WTC11 (cell line): ENCODE data around the gene CD3G. TPM values are rescaled to one million over a fixed set of nuclear protein-coding genes. Genes with fewer than 3 reads are reported as not detected.

Experiments used
- ATAC-seq: fragments of 200-7000 bp; cut with Tn5 transposase; 2 replicates; pipeline ENCODE4 v1.10.0; 2021; ENCODE audit warnings: mild to moderate bottlenecking, moderate library complexity
- CTCF ChIA-PET: fragments of 300-600 bp; sonication (Branson Sonifier 250); formaldehyde crosslinking; loops from one replicate; lab custom pipeline; 2021; ENCODE audit warnings: antibody characterized with exemption; lab: Charles Lee
- POLR2A ChIA-PET: fragments of 350-600 bp; sonication (Branson Sonifier 250); formaldehyde crosslinking; loops from one replicate; lab custom pipeline; 2021; ENCODE audit warnings: antibody characterized with exemption; lab: Charles Lee
- DNase-seq: peaks from one replicate; pipeline ENCODE4 v3.0.0; 2021; ENCODE audit warnings: low spot score
- H3K27ac Mint-ChIP-seq: 2 replicates; pipeline ENCODE4 v1.8.0; 2021; ENCODE audit warnings: mixed read lengths
- H3K27me3 Mint-ChIP-seq: 2 replicates; pipeline ENCODE4 v1.8.0; 2021; ENCODE audit warnings: low read depth, mild to moderate bottlenecking, moderate library complexity, mixed read lengths
- H3K36me3 Mint-ChIP-seq: 2 replicates; pipeline ENCODE4 v1.8.0; 2021; ENCODE audit warnings: mixed read lengths
- H3K4me1 Mint-ChIP-seq: 2 replicates; pipeline ENCODE4 v1.8.0; 2022; ENCODE audit warnings: mixed read lengths
- H3K4me3 Mint-ChIP-seq: 2 replicates; pipeline ENCODE4 v1.8.0; 2021; ENCODE audit warnings: mild to moderate bottlenecking, moderate library complexity, mixed read lengths
- H3K9me3 Mint-ChIP-seq: 2 replicates; pipeline ENCODE4 v1.8.0; 2021; ENCODE audit warnings: mixed read lengths
- ATF1 ChIP-seq: sonication (generic); formaldehyde crosslinking; IDR thresholded peaks from 2 replicates; pipeline ENCODE4 v1.8.1; 2023; ENCODE audit warnings: mild to moderate bottlenecking, moderate library complexity, missing genetic modification reagents
- ATF2 ChIP-seq: sonication (generic); formaldehyde crosslinking; IDR thresholded peaks from 2 replicates; pipeline ENCODE4 v1.8.1; 2022; ENCODE audit warnings: low read depth, missing genetic modification reagents, borderline replicate concordance
- CDX4 ChIP-seq: fragments of 250-450 bp; sonication (Bioruptor Pico); IDR thresholded peaks from 2 replicates; pipeline ENCODE4 v1.9.0; 2021; ENCODE audit warnings: moderate library complexity, mild to moderate bottlenecking, inconsistent platforms, borderline replicate concordance
- ELF4 ChIP-seq: sonication (generic); formaldehyde crosslinking; IDR thresholded peaks from 2 replicates; pipeline ENCODE4 v1.8.1; 2022; ENCODE audit warnings: low read depth, mild to moderate bottlenecking, moderate library complexity, missing genetic modification reagents
- EMX1 ChIP-seq: fragments of 250-450 bp; sonication (Bioruptor Pico); IDR thresholded peaks from 2 replicates; pipeline ENCODE4 v1.8.0; 2021; ENCODE audit warnings: mild to moderate bottlenecking
- FOXP4 ChIP-seq: sonication (generic); formaldehyde crosslinking; IDR thresholded peaks from 2 replicates; pipeline ENCODE4 v1.8.0; 2022; ENCODE audit warnings: mild to moderate bottlenecking, missing genetic modification reagents
- GABPB1 ChIP-seq: sonication (generic); formaldehyde crosslinking; IDR thresholded peaks from 2 replicates; pipeline ENCODE4 v1.8.1; 2023; ENCODE audit warnings: mild to moderate bottlenecking, missing genetic modification reagents
- HMGXB4 ChIP-seq: sonication (generic); formaldehyde crosslinking; IDR thresholded peaks from 2 replicates; pipeline ENCODE4 v1.8.1; 2023; ENCODE audit warnings: mild to moderate bottlenecking, moderate library complexity, missing genetic modification reagents
- JUN ChIP-seq: sonication (generic); formaldehyde crosslinking; IDR thresholded peaks from 2 replicates; pipeline ENCODE4 v1.8.0; 2023; ENCODE audit warnings: mild to moderate bottlenecking, missing genetic modification reagents
- MYBL2 ChIP-seq: sonication (generic); formaldehyde crosslinking; IDR thresholded peaks from 2 replicates; pipeline ENCODE4 v1.8.1; 2023; ENCODE audit warnings: mild to moderate bottlenecking, moderate library complexity, missing genetic modification reagents
- NFATC4 ChIP-seq: fragments of 250-450 bp; sonication (Bioruptor Pico); IDR thresholded peaks from 2 replicates; pipeline ENCODE4 v1.9.0; 2021; ENCODE audit warnings: mild to moderate bottlenecking
- NR2C2 ChIP-seq: sonication (generic); formaldehyde crosslinking; IDR thresholded peaks from 2 replicates; pipeline ENCODE4 v1.8.0; 2022; ENCODE audit warnings: mild to moderate bottlenecking, missing genetic modification reagents
- SMAD3 ChIP-seq: sonication (generic); formaldehyde crosslinking; IDR thresholded peaks from 2 replicates; pipeline ENCODE4 v1.8.0; 2022; ENCODE audit warnings: missing genetic modification reagents, mild to moderate bottlenecking, borderline replicate concordance
- SMAD4 ChIP-seq: sonication (generic); formaldehyde crosslinking; IDR thresholded peaks from 2 replicates; pipeline ENCODE4 v1.8.0; 2022; ENCODE audit warnings: mild to moderate bottlenecking, missing genetic modification reagents
- TP53 ChIP-seq: sonication (generic); formaldehyde crosslinking; IDR thresholded peaks from 2 replicates; pipeline ENCODE4 v1.8.1; 2023; ENCODE audit warnings: mild to moderate bottlenecking, missing genetic modification reagents
- ZBTB43 ChIP-seq: sonication (generic); formaldehyde crosslinking; IDR thresholded peaks from 2 replicates; pipeline ENCODE4 v1.8.1; 2023; ENCODE audit warnings: mild to moderate bottlenecking, missing genetic modification reagents
- ZMAT4 ChIP-seq: fragments of 250-450 bp; sonication (Bioruptor Pico); IDR thresholded peaks from 2 replicates; pipeline ENCODE4 v1.9.0; 2021; ENCODE audit warnings: mild to moderate bottlenecking
- ZNF317 ChIP-seq: sonication (generic); formaldehyde crosslinking; IDR thresholded peaks from 2 replicates; pipeline ENCODE4 v1.8.1; 2023; ENCODE audit warnings: low read depth, mild to moderate bottlenecking, moderate library complexity, missing genetic modification reagents, borderline replicate concordance
- ZNF416 ChIP-seq: fragments of 250-450 bp; sonication (Bioruptor Pico); IDR thresholded peaks from 2 replicates; pipeline ENCODE4 v1.9.0; 2021; ENCODE audit warnings: mild to moderate bottlenecking, inconsistent platforms
- ZNF425 ChIP-seq: fragments of 250-450 bp; sonication (Bioruptor Pico); conservative IDR thresholded peaks from 2 replicates; pipeline ENCODE4 v1.9.0; 2021; ENCODE audit warnings: mild to moderate bottlenecking
- ZNF671 ChIP-seq: fragments of 250-450 bp; sonication (Bioruptor Pico); IDR thresholded peaks from 2 replicates; pipeline ENCODE4 v1.8.0; 2021; ENCODE audit warnings: mild to moderate bottlenecking
- ZSCAN18 ChIP-seq: fragments of 250-450 bp; sonication (Bioruptor Pico); IDR thresholded peaks from 2 replicates; pipeline ENCODE4 v2.1.2; 2022; ENCODE audit warnings: mild to moderate bottlenecking, moderate library complexity
- total RNA-seq: library from RNA; stranded (reverse); gene quantifications from 3 replicates; pipeline ENCODE4 v1.2.3, GENCODE V29; 2021

CD3G gene
- total RNA-seq, 1 experiment from 2014 or later = 0.20 TPM

GRCh38 chr11:118334745-118335144 is 9.4 kb upstream of the CD3G start:
- TF ChIP-seq ATF2 (no peak), SMAD3 (no peak), ZBTB43 (CRISPR knock-in tag) (no peak), ZNF671 (CRISPR knock-in tag) (no peak), ZMAT4 (CRISPR knock-in tag) (no peak), NFATC4 (no peak), HMGXB4 (CRISPR knock-in tag) (no peak), ZNF317 (CRISPR knock-in tag) (no peak), ZNF416 (CRISPR knock-in tag) (no peak), CDX4 (CRISPR knock-in tag) (no peak)
- H3K4me3 Mint-ChIP-seq = no peak overlapping the region
- H3K4me1 Mint-ChIP-seq = peaks cover 2% of the 10 kb centered on the region; the same call in 1 of the 2 replicates
- ChIA-PET CTCF (no interaction called here), POLR2A (no interaction called here)
- H3K27ac Mint-ChIP-seq = no peak overlapping the region
- peaks cover 6% of the 10 kb centered on the region for H3K36me3 Mint-ChIP-seq
- peaks cover 14% of the 10 kb centered on the region for H3K27me3 Mint-ChIP-seq
- peaks cover 11% of the 10 kb centered on the region for H3K9me3 Mint-ChIP-seq
- DNase-seq (no peak), ATAC-seq (no peak)

- DNase-seq (no peak), ATAC-seq (no peak)
- H3K36me3 Mint-ChIP-seq = no peaks in the 10 kb centered on the region; the same call in 1 of the 2 replicates
- H3K4me3 Mint-ChIP-seq = no peak overlapping the region
- TF ChIP-seq SMAD4 (CRISPR knock-in tag) (no peak), ZBTB43 (CRISPR knock-in tag) (no peak), ZSCAN18 (CRISPR knock-in tag) (no peak), GABPB1 (CRISPR knock-in tag) (no peak), ZNF425 (CRISPR knock-in tag) (no peak), NR2C2 (CRISPR knock-in tag) (no peak), JUN (CRISPR knock-in tag) (no peak), ATF1 (no peak), MYBL2 (CRISPR knock-in tag) (no peak), FOXP4 (CRISPR knock-in tag) (no peak), TP53 (no peak), ELF4 (CRISPR knock-in tag) (no peak), EMX1 (no peak), ZNF416 (CRISPR knock-in tag) (no peak)
- CTCF ChIA-PET = interaction anchor here (1.2 to 1.7 kb wide), 2 partner anchors 43 to 140 kb away, joined by 3 to 4 read pairs; no protein-coding TSS in a partner anchor
- H3K27me3 Mint-ChIP-seq = peaks cover 19% of the 10 kb centered on the region
- POLR2A ChIA-PET = no interaction called here
- peaks cover 2% of the 10 kb centered on the region; the same call in 1 of the 2 replicates for H3K4me1 Mint-ChIP-seq
- H3K9me3 Mint-ChIP-seq = peaks cover 2% of the 10 kb centered on the region
- peak overlapping the region; percentile 82 for H3K27ac Mint-ChIP-seq
Measured at GRCh38 chr11:118338637-118339061, 5.5 kb upstream of the CD3G start.
